Measurements from ENCODE around the gene SEPTIN8. TPM values are rescaled to one million over a fixed set of nuclear protein-coding genes. Genes with fewer than 3 reads are reported as not detected.

Gene SEPTIN8
- total and polyA plus RNA-seq, 11 donors, result 11.0 to 47.6 (median 33.6) TPM

DNA sequence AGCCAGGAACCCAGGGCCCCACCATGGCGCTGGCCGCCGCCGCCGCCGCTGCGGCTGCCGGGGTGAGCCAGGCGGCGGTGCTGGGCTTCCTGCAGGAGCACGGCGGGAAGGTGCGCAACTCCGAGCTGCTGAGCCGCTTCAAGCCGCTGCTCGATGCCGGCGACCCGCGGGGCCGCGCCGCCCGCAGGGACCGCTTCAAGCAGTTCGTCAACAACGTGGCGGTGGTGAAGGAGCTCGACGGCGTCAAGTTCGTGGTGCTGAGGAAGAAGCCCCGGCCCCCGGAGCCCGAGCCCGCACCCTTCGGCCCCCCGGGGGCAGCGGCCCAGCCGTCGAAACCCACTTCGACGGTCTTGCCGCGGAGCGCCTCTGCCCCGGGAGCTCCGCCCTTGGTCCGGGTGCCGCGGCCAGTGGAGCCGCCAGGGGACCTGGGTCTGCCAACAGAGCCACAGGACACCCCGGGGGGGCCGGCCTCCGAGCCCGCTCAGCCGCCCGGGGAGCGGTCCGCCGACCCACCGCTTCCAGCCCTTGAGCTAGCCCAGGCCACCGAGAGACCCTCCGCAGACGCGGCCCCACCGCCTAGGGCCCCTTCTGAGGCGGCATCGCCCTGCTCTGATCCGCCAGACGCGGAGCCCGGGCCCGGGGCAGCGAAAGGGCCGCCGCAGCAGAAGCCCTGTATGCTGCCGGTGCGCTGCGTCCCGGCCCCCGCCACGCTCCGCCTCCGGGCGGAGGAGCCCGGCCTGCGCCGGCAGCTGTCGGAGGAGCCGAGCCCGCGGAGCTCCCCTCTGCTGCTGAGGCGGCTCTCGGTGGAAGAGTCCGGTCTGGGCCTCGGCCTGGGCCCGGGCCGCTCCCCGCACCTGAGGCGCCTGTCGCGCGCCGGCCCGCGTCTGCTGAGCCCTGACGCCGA, 36.8 kb upstream of the SEPTIN8 start:
- Histone ChIP-seq H3K27me3 (peaks cover 20 to 59% (median 33%) of the 10 kb centered on the region in 9 donors), H3K4me1 (peaks cover 0 to 18% (median 3%) of the 10 kb centered on the region in 12 donors), H3K27ac (no peak overlapping the region), H3K9me3 (no peaks in the 10 kb centered on the region), H3K36me3 (no peaks in the 10 kb centered on the region), H3K4me3 (peak overlapping the region; percentile 23 to 52 (median 40))
- TF ChIP-seq, protein P1, sequence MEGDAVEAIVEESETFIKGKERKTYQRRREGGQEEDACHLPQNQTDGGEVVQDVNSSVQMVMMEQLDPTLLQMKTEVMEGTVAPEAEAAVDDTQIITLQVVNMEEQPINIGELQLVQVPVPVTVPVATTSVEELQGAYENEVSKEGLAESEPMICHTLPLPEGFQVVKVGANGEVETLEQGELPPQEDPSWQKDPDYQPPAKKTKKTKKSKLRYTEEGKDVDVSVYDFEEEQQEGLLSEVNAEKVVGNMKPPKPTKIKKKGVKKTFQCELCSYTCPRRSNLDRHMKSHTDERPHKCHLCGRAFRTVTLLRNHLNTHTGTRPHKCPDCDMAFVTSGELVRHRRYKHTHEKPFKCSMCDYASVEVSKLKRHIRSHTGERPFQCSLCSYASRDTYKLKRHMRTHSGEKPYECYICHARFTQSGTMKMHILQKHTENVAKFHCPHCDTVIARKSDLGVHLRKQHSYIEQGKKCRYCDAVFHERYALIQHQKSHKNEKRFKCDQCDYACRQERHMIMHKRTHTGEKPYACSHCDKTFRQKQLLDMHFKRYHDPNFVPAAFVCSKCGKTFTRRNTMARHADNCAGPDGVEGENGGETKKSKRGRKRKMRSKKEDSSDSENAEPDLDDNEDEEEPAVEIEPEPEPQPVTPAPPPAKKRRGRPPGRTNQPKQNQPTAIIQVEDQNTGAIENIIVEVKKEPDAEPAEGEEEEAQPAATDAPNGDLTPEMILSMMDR (IDR thresholded peaks at IDR 0.05), result no peak
- no peak for TF ChIP-seq POLR2A (IDR thresholded peaks at IDR 0.05)
- intact Hi-C loops (cut with DNase I), result loop anchor here in 5 of 10 donors (5.0 to 10.0 kb wide), 5 partner anchors 37 to 439 kb away; partner anchors contain the start of gene SEPTIN8 (in 1 of the 5)
- DNase-seq (peak in 2 of 5 donors; percentile 31 to 65), ATAC-seq (peak in 3 of 4 donors; percentile 20 to 80 (median 59))
- 2 to 8% (median 4%) methylated on average over 23 to 110 of the region's 110 CpGs for WGBS, 4 donors

DNA sequence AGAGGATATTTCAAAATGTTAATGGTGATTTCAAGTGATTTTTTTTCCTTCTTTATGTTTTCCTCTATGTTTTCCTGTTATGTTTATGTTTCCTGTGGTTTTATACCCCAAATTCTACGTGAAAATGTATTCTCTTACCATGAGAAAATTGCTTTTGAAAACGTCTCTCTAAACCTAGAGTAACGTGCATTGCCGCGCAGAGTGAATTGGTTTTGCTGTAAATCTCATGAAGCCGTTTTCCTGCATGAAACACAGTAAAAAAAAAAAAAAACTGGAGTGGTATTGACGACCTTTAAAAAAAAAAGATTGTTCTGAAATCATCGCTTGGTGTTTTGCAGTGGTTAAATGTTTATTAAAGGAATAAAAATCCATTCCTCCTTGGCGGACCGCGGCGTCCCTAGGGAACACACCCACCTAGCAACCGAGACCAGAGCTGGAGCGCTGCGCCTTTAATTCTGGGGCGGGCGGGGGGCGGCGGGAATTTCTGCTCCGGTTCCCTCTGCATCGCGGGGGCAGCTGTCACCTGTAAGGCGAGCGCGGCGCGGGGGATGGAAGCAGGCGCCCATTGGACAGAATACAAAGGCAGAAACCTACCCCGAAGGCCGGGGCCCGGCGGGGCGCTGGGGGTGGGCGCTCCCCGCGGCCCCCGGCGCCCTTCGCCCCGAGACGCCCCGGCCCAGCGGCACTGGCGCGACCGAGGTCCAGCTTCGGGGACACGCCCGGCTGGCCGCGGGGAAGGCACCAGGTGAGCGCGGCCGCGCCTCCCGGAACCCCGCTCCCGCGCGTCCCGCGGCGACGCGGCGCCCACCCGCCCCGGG, 36.0 kb upstream of the SEPTIN8 start, which contains the start of gene SOWAHA:
Gene SOWAHA (plus strand): TSS at position 522 of the 818 bp plus-strand sequence. CDS start 320 bp downstream, outside the sequence.
- 3 to 5% (median 4%) methylated on average over 39 to 68 of the region's 68 CpGs for WGBS, 4 donors
- Histone ChIP-seq H3K9me3 (no peaks in the 10 kb centered on the region), H3K4me1 (peaks cover 0 to 18% (median 3%) of the 10 kb centered on the region in 12 donors), H3K36me3 (no peaks in the 10 kb centered on the region), H3K27ac (no peak within 1 kb of the TSS), H3K27me3 (peaks cover 20 to 58% (median 33%) of the 10 kb centered on the region in 9 donors), H3K4me3 (peak within 1 kb of the TSS; percentile 23 to 52 (median 40))
- peak in 1 of 5 donors; percentile 69 for DNase-seq
- intact Hi-C loops (cut with DNase I), result loop anchor here in 5 of 10 donors (5.0 to 10.0 kb wide), 5 partner anchors 36 to 438 kb away; partner anchors contain the start of gene SEPTIN8 (in 1 of the 5)
- ATAC-seq, result no peak
- no peak for TF ChIP-seq POLR2A (IDR thresholded peaks at IDR 0.05)

DNA sequence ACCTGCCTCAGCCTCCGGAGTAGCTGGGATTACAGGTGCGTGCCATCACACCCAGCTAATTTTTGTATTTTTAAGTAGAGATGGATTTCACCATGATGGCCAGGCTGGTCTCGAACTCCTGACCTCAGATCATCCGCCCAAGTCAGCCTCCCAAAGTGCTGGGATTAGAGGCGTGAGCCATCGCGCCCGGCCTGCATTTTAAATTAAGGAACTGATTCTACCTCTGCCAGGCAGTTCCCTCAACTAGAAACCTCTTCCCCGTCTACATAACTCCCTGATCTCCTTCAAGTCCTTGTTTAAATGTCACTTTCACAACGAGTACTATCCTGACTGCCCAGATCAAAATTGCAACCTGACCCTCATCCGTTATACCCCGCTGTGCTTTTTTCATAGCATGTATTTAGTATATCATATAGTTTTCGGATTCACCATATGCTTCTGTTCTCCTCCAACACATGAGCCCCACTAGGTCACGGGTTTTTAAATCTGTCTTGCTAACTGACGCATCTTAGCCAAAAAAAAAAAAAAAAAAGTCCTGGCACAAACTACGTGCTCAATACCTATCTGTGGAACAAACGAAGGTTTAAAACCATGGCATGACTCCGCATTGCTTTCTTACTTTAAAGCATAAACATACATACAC, 35.2 kb upstream of the SEPTIN8 start:
- Histone ChIP-seq H3K4me1 (peaks cover 0 to 18% (median 3%) of the 10 kb centered on the region in 12 donors), H3K27ac (no peak overlapping the region), H3K9me3 (no peaks in the 10 kb centered on the region), H3K4me3 (peak overlapping the region in 1 of 12 donors; percentile 48), H3K27me3 (peaks cover 20 to 60% (median 33%) of the 10 kb centered on the region in 9 donors), H3K36me3 (no peaks in the 10 kb centered on the region)
- TF ChIP-seq, protein P1 (IDR thresholded peaks at IDR 0.05), result no peak
- no peak for TF ChIP-seq POLR2A (IDR thresholded peaks at IDR 0.05)
- DNase-seq, result peak in 1 of 5 donors; percentile 29
- no peak for ATAC-seq
- intact Hi-C loops (cut with DNase I), result loop anchor here in 5 of 10 donors (5.0 to 10.0 kb wide), 5 partner anchors 35 to 437 kb away; partner anchors contain the start of gene SEPTIN8 (in 1 of the 5)
- WGBS, 4 donors, result 52 to 70% (median 57%) methylated on average over 18 of the region's 18 CpGs

DNA sequence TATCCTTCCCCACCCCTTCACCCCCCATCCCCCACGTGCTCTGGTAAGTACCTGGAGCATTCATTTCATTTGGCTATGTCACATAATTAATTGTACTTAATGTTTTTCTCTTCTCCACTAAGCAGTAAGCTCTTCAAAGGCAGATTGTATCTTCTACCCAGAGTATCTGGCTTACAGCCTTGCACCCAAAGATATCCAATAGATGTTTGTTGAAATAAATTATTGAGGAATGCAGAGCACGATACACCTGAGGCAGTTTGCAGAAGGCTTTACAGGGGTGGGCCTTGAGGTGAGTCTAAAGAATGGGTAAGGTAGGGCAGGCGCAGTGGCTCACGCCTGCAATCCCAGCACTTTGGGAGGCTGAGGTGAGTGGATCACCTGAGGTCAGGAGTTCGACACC, 33.6 kb upstream of the SEPTIN8 start:
- ATAC-seq (no peak), DNase-seq (no peak)
- Histone ChIP-seq H3K36me3 (no peaks in the 10 kb centered on the region), H3K27ac (no peak overlapping the region), H3K9me3 (no peaks in the 10 kb centered on the region), H3K4me1 (peaks cover 0 to 18% (median 3%) of the 10 kb centered on the region in 12 donors), H3K4me3 (no peak overlapping the region), H3K27me3 (peaks cover 20 to 62% (median 33%) of the 10 kb centered on the region in 9 donors)
- 86 to 92% (median 90%) methylated on average over 5 of the region's 5 CpGs for WGBS, 4 donors
- no peak for TF ChIP-seq POLR2A (IDR thresholded peaks at IDR 0.05)
- TF ChIP-seq, protein P1 (IDR thresholded peaks at IDR 0.05), result no peak
- intact Hi-C loops (cut with DNase I), result loop anchor here in 5 of 10 donors (5.0 to 10.0 kb wide), 5 partner anchors 33 to 436 kb away; partner anchors contain the start of gene SEPTIN8 (in 1 of the 5)
